AG04449 (cell line): ENCODE data around the gene ZNF597.
"Not testable (repeated sequence)": the region's sequence is repeated elsewhere in the genome, so short reads cannot be mapped to it uniquely, and the experiment has no call there.

Experiments
- CTCF ChIA-PET: fragments of 350-600 bp; formaldehyde crosslinking; extraction: SDS; loops from one replicate; lab custom pipeline; 2021; ENCODE audit warnings: antibody characterized with exemption; lab: Yijun Ruan, JAX
- POLR2A ChIA-PET: fragments of 400-600, 350-600 bp; formaldehyde crosslinking; extraction: SDS; loops from one replicate; lab custom pipeline; 2020; ENCODE audit warnings: antibody characterized with exemption, inconsistent platforms; lab: Yijun Ruan, JAX
- DNase-seq: peaks from one replicate; pipeline ENCODE4 v3.0.0-alpha.2; 2010; ENCODE audit warnings: low read depth, low spot score
- H3K4me3 ChIP-seq: 2 replicates; pipeline ENCODE4 v1.5.1; 2011; ENCODE audit warnings: low read depth, mild to moderate bottlenecking, control low read depth, low read length
- TF ChIP-seq, protein P1 (sequence below): IDR thresholded peaks from one replicate; pipeline ENCODE4 v1.5.1; 2011; ENCODE audit warnings: mild to moderate bottlenecking, moderate library complexity, low read length, control low read depth, inconsistent platforms; ENCODE audit not compliant: insufficient read depth; ENCODE audit errors: missing control alignments

The ZNF597 gene

DNA sequence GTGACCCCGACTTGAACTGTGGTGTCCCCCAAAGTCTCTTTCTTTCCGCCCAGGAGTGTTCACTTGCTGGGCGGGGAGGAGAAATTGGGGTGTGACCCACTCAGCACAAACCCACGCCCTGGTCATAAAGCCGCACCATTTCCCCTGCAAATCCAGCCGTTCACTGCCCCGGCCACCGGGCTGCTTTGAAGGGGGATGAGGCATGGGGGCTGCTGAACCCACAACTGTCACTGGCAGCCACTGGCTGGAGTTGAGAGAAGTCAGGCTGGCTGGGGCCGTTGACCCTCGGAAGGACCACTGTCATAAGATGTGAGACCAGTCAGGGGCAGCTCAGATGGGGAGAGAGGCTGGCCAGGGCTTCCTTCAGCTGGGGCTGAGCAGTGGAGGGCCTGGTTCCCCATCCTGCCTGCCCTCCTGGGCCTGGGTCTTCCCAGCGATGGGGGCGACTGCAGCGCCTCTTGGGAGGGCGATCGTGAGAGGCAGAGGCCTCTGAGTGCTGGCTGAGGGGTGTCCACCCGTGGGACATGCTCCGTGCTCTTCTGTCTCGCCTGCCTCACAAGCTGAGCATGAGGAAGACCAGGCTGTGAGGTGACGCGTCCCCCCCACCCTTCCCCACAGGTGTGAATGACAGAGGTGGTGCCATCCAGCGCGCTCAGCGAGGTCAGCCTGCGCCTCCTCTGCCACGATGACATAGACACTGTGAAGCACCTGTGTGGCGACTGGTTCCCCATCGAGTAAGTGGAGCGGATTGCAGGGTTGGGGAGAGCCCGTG lies 32.5 kb upstream of the ZNF597 start:
- CTCF ChIA-PET: no interaction called here
- TF ChIP-seq, protein P1, sequence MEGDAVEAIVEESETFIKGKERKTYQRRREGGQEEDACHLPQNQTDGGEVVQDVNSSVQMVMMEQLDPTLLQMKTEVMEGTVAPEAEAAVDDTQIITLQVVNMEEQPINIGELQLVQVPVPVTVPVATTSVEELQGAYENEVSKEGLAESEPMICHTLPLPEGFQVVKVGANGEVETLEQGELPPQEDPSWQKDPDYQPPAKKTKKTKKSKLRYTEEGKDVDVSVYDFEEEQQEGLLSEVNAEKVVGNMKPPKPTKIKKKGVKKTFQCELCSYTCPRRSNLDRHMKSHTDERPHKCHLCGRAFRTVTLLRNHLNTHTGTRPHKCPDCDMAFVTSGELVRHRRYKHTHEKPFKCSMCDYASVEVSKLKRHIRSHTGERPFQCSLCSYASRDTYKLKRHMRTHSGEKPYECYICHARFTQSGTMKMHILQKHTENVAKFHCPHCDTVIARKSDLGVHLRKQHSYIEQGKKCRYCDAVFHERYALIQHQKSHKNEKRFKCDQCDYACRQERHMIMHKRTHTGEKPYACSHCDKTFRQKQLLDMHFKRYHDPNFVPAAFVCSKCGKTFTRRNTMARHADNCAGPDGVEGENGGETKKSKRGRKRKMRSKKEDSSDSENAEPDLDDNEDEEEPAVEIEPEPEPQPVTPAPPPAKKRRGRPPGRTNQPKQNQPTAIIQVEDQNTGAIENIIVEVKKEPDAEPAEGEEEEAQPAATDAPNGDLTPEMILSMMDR: no peak
- H3K4me3 ChIP-seq: no peak overlapping the region
- no peak for DNase-seq
- POLR2A ChIA-PET: interaction anchor here (0.7 kb wide), 1 partner anchor 8 kb away, joined by 3 read pairs; no protein-coding TSS in a partner anchor

DNA sequence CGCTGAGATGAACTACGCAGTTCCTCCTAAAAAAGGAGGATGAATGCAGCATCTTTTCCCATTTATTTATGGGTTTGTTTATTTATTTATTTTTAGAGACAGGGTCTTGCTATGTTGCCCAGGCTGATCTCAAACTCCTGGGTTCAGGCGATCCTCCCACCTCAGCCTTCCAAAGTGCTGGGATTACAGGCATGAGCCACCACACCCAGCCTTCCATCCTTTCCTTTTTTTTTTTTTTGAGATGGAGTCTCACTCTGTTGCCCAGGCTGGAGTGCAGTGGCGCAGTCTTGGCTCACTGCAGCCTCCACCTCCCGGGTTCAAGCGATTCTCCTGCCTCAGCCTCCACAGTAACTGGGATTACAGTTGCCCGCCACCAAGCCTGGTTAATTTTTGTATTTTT lies 31.6 kb upstream of the ZNF597 start:
- H3K4me3 ChIP-seq, DNase-seq, POLR2A ChIA-PET: not testable (repeated sequence)
- CTCF ChIA-PET: interaction anchor here (0.7 kb wide), 1 partner anchor 443 kb away, joined by 3 read pairs; no protein-coding TSS in a partner anchor

DNA sequence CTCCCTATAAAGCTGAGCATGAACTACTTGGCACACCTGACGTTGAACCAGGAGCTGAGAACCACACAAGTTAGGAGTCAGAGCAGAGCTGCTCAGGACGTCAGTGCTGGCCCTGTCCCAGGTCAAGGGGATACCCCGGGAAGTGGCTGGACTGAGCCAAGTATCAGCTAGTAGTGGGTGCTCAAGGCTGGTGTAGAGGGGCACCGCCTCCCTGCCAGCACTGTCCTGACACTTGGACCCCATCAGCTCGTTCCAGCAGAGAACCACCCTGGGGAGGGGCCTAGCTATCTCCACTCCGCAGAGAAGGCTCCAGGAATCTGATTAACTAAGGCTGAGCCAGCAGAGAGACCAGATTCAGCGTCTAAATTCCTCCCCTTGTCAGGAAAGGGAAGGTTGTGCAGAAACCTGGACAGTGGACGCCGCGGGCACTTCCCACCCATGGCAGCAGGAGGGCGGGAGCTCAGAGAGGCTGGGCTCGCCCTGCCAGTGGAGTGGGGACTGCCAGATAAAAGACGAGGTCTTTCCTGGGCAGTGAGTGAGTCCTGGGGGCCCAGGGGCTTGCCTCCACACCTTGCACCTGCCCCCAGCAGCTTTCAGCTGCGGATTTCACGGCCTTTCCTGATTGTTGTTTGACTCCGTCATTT lies 31.0 kb upstream of the ZNF597 start:
- no peak for DNase-seq
- ChIA-PET CTCF (interaction anchor here (0.7 kb wide), 1 partner anchor 442 kb away, joined by 3 read pairs; no protein-coding TSS in a partner anchor), POLR2A (no interaction called here)
- TF ChIP-seq, protein P1: no peak
- no peak overlapping the region for H3K4me3 ChIP-seq

DNA sequence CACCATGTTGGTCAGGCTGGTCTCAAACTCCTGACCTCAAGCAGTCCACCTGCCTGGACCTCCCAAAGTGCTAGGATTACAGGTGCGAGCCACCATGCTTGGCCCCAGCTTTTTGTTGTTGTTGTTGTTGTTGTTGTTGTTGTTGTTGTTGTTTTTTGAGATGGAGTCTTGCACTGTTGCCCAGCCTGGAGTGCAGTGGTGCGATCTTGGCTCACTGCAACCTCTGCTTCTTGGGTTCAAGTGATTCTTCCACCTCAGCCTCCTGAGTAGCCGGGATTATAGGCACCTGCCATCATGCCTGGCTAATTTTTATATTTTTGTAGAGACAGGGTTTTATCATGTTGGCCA lies 30.3 kb upstream of the ZNF597 start:
- DNase-seq, CTCF ChIA-PET: not testable (repeated sequence)

DNA sequence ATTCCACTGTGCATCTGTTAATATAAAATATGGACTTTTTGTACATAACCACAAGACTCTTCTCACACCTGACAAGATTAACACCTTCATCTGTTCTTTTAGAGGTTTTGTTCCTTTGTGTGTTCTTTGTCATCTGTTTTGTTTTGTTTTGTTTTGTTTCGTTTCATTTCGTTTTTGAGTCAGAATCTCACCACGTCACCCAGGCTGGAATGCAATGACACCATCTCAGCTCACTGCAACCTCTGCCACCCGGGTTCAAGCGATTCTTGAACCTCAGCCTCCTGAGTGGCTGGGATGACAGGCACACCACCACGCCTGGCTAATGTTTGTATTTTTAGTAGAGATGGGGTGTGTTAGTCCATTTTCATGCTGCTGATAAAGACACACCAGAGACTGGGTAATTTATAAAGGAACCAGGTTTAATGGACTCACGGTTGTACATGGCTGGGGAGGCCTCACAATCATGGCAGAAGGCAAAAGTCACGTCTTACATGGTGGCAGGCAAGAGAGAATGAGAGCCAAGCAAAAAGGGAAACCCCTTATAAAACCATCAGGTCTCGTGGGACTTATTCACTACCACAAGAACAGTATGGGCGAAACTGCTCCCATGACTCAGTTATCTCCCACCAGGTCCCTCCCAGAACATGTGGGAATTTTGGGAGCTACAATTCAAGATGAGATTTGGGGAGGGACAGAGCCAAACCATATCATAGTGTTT lies 29.7 kb upstream of the ZNF597 start:
- ChIA-PET POLR2A (no interaction called here), CTCF (no interaction called here)
- no peak overlapping the region for H3K4me3 ChIP-seq
- DNase-seq: no peak
- TF ChIP-seq, protein P1: no peak

More for the DNA sequence above, 30.3 kb upstream of the ZNF597 start:
- POLR2A ChIA-PET, H3K4me3 ChIP-seq: not testable (repeated sequence)

GRCh38 chr16:3471518-3472176 lies 28.3 kb upstream of the ZNF597 start:
- ChIA-PET POLR2A (no interaction called here), CTCF (interaction anchor here (0.6 kb wide), 1 partner anchor 9 kb away, joined by 3 read pairs; no protein-coding TSS in a partner anchor)
- TF ChIP-seq, protein P1: no peak
- no peak overlapping the region for H3K4me3 ChIP-seq
- DNase-seq: no peak
